Tibial nerve (tissue), 4 donors: Measurements from ENCODE around the gene TMEM187. TPM values are rescaled to one million over a fixed set of nuclear protein-coding genes. Genes with fewer than 3 reads are reported as not detected.

ENCODE experiments used
- DNase-seq, 2 donors: peaks; one replicate each; pipeline ENCODE4 v3.0.0-alpha.2; 2019; ENCODE audit warnings: low spot score in 2 of 2
- H3K27ac ChIP-seq, 4 donors: fragments of 200-600 bp; sonication (generic) in 3 of 4; one replicate each; pipeline ENCODE4 v1.5.1; 2017 to 2019; ENCODE audit warnings: mild to moderate bottlenecking in 1 of 4
- H3K27me3 ChIP-seq, 2 donors: fragments of 200-600 bp; sonication (generic) in 1 of 2; one replicate each; pipeline versions ENCODE4 v1.5.1 to v1.6.0; 2017 to 2019
- H3K36me3 ChIP-seq, 3 donors: fragments of 200-600 bp; sonication (generic); one replicate each; pipeline ENCODE4 v1.5.1; 2018 to 2019
- H3K4me1 ChIP-seq, 4 donors: fragments of 200-600 bp; sonication (generic) in 3 of 4; one replicate each; pipeline ENCODE4 v1.5.1; 2017 to 2019
- H3K4me3 ChIP-seq, 4 donors: fragments of 200-600 bp; sonication (generic) in 3 of 4; one replicate each; pipeline ENCODE4 v1.5.1; 2017 to 2019; ENCODE audit warnings: mild to moderate bottlenecking in 1 of 4, moderate library complexity in 1 of 4
- H3K9me3 ChIP-seq, 4 donors: fragments of 200-600 bp; sonication (generic) in 3 of 4; one replicate each; pipeline ENCODE4 v1.5.1; 2017 to 2019
- EP300 ChIP-seq, 2 donors: sonication (generic); formaldehyde crosslinking; IDR thresholded peaks; one replicate each; pipeline ENCODE4 v1.6.1; 2017; ENCODE audit warnings: antibody characterized with exemption in 2 of 2, mild to moderate bottlenecking in 1 of 2
- POLR2A ChIP-seq, 2 donors: fragments of 450-650 bp; IDR thresholded peaks; one replicate each; pipeline ENCODE4 v1.6.1; 2017; ENCODE audit warnings: antibody characterized with exemption in 2 of 2, mild to moderate bottlenecking in 2 of 2, moderate library complexity in 2 of 2
- WGBS, 2 donors: methylation state at CpG; one replicate each; pipeline ENCODE4 v1.1.5; 2018; 5-methylcytosine and 5-hydroxymethylcytosine counted together
- total RNA-seq, 4 donors: library from RNA; depleted of rRNA; stranded (reverse); fragments of >200 nt; gene quantifications; one replicate each; pipeline ENCODE4 v1.1.0, GENCODE V29; 2016
- TF ChIP-seq, protein P1 (sequence below), 5 experiments: fragments of 200-600 bp in 3 of 5; fragments of 450-650 bp in 2 of 5; sonication (generic) in 3 of 5; IDR thresholded peaks; one replicate each; pipeline ENCODE4 v1.5.1; 2016 to 2019; ENCODE audit warnings: antibody characterized with exemption in 5 of 5, mild to moderate bottlenecking in 3 of 5, moderate library complexity in 2 of 5

TMEM187 gene
- total RNA-seq, 4 donors from 2014 or later, result 4.2 to 16.4 (median 9.6) TPM

DNA sequence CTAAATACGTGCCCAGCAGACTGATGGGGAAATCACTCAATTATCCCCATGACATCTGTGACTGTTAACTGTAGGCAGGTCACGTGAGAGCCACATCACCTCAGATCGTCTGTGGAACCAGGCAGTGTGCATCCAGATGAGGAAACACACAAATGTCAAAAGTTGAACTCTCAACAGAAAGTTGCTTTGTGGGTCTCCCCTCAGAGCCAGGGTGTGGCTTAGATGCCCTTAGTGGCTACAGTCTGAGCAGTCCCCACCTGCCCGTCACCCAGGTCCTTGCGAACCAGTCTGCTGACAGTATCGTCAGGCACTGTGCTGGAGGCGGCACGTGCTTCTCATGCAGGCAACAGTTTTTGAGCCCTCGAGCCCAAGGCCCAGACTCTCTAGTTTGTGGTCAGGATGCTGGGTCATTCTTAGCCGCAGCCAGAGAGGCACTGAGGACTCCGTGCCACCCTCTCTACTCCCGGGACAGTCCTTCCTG is 10.8 kb downstream of the TMEM187 start:
- Histone ChIP-seq H3K36me3 (no peaks in the 10 kb centered on the region), H3K27me3 (peaks cover 0 to 3% of the 10 kb centered on the region in 2 donors), H3K9me3 (no peaks in the 10 kb centered on the region), H3K4me1 (peaks cover 0 to 33% (median 9%) of the 10 kb centered on the region in 4 donors), H3K27ac (peak overlapping the region in 3 of 4 donors; percentile 26 to 84 (median 43)), H3K4me3 (no peak overlapping the region)
- WGBS, 2 donors, result 82 to 95% methylated on average over 4 to 12 of the region's 12 CpGs
- no peak for DNase-seq
- TF ChIP-seq, protein P1, sequence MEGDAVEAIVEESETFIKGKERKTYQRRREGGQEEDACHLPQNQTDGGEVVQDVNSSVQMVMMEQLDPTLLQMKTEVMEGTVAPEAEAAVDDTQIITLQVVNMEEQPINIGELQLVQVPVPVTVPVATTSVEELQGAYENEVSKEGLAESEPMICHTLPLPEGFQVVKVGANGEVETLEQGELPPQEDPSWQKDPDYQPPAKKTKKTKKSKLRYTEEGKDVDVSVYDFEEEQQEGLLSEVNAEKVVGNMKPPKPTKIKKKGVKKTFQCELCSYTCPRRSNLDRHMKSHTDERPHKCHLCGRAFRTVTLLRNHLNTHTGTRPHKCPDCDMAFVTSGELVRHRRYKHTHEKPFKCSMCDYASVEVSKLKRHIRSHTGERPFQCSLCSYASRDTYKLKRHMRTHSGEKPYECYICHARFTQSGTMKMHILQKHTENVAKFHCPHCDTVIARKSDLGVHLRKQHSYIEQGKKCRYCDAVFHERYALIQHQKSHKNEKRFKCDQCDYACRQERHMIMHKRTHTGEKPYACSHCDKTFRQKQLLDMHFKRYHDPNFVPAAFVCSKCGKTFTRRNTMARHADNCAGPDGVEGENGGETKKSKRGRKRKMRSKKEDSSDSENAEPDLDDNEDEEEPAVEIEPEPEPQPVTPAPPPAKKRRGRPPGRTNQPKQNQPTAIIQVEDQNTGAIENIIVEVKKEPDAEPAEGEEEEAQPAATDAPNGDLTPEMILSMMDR (IDR thresholded peaks at IDR 0.05), result no peak
- no peak for TF ChIP-seq EP300 (IDR thresholded peaks at IDR 0.05)
- no peak for TF ChIP-seq POLR2A (IDR thresholded peaks at IDR 0.05)

DNA sequence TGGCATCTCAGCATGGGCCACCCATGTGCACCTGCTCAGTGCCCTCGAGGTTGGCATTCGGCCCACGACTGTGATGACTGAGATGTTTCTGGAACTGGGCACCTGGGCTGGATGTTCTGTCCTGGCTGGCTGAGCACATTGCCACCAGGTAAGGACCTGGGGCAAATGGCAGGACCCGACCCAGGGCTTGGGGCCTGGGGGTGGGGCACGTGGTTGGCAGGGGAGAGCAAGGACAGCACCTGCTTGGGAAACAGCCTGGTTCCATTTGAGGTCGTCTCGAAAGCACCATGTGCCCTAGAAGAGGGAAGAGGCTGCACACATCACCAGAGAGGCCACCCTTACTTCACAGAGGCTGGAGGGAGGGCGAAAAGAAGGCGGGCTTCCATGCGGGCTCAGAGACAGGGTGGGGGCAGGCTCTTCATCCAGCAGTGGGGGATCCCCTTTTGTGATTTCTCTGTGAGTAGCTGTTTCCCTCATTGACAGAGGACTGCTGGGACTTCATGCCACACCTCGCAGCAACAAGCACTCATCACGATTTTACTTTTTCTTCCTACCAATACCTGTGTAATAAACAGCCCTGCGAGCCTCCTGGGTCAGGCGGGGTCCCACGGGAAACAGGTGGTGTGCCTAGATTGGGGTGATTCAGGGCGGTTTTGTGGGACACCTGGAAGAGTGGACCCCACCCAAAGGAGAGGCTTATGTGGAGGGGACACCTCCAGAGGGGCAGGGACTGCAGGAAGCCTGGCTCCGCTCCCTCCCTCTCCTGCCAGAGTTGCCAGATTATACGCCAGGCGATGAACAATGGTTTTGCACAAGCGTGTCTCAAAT is 12.0 kb downstream of the TMEM187 start:
- H3K9me3 ChIP-seq, result no peaks in the 10 kb centered on the region
- peaks cover 0 to 33% (median 9%) of the 10 kb centered on the region in 4 donors for H3K4me1 ChIP-seq
- no peaks in the 10 kb centered on the region for H3K36me3 ChIP-seq
- no peak overlapping the region for H3K4me3 ChIP-seq
- TF ChIP-seq POLR2A (IDR thresholded peaks at IDR 0.05), result no peak
- TF ChIP-seq, protein P1 (IDR thresholded peaks at IDR 0.05), result no peak
- TF ChIP-seq EP300 (IDR thresholded peaks at IDR 0.05), result no peak
- WGBS, 2 donors, result 70 to 72% methylated on average over 19 to 20 of the region's 20 CpGs
- H3K27me3 ChIP-seq, result peaks cover 0 to 3% of the 10 kb centered on the region in 2 donors
- H3K27ac ChIP-seq, result peak overlapping the region in 3 of 4 donors; percentile 80 to 84 (median 82)
- no peak for DNase-seq

DNA sequence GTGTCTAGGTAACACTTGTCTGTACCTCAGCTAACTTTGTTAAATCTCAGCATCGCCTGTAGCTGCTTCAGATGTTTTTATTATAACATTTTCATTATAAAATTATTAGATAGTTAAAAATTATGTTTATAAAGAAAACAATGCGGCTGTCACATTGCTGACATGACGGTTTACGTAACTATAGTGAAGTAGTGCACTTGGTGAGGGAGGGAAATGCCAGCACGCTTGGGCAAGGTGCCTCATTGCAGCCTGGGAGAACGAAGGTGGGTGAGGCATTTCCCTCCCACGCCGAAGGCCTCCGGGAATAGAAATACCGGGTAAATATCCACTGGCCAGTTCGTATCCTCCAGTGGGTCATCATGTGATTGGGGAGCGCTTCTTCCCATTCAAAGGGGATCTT is 15.9 kb downstream of the TMEM187 start:
- no peaks in the 10 kb centered on the region for H3K9me3 ChIP-seq
- H3K4me3 ChIP-seq, result no peak overlapping the region
- WGBS, 2 donors, result 80 to 81% methylated on average over 12 of the region's 12 CpGs
- no peaks in the 10 kb centered on the region for H3K36me3 ChIP-seq
- peaks cover 0 to 15% (median 6%) of the 10 kb centered on the region in 4 donors for H3K4me1 ChIP-seq
- DNase-seq, result no peak
- peaks cover 0 to 3% of the 10 kb centered on the region in 2 donors for H3K27me3 ChIP-seq
- TF ChIP-seq EP300 (IDR thresholded peaks at IDR 0.05) (no peak), POLR2A (IDR thresholded peaks at IDR 0.05) (no peak)
- TF ChIP-seq, protein P1 (IDR thresholded peaks at IDR 0.05), result no peak
- H3K27ac ChIP-seq, result no peak overlapping the region

DNA sequence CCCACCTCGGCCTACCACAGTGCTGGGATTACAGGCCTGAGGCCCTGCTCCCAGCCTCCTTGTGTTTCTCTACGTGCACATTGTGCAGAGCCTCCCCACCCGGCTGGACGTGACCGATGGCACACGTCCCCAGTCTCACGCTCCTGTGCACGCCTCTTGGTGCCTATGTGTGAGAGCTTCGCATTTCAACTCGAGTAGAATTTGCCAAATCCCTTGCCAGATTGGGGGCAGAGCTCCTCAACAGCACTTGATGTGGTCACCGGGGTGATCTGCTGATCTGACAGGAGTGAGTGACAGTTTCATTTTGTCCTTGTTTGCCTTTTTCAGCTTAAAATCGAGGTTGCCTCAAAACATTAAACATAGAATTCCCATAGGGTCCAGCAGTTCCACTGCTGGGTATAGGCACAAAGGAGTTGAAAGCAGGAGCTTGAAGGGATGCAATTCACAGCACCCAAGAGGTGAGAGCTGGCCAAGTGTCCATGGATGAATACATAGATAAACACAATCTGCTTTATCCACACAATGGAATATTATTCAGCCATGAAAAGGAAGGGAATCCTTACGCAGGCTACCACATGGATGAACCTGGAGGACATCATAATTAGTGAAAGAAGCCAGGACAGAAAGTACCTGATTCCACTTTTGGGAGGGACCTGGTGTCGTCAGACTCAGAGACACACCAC is 17.6 kb downstream of the TMEM187 start:
- Histone ChIP-seq H3K9me3 (no peaks in the 10 kb centered on the region), H3K4me3 (no peak overlapping the region), H3K27me3 (no peaks in the 10 kb centered on the region), H3K27ac (no peak overlapping the region), H3K36me3 (no peaks in the 10 kb centered on the region), H3K4me1 (peaks cover 0 to 7% (median 3%) of the 10 kb centered on the region in 4 donors)
- TF ChIP-seq, protein P1 (IDR thresholded peaks at IDR 0.05), result no peak
- TF ChIP-seq EP300 (IDR thresholded peaks at IDR 0.05) (no peak), POLR2A (IDR thresholded peaks at IDR 0.05) (no peak)
- no peak for DNase-seq
- WGBS, 2 donors, result 89 to 94% methylated on average over 11 to 14 of the region's 14 CpGs
